GM12878 (cell line): ENCODE results near the gene CCIN.

ENCODE experiments used
- CREM ChIP-seq: IDR thresholded peaks from 2 replicates; pipeline ENCODE4 v1.6.1; 2014; ENCODE audit warnings: antibody characterized with exemption, low read depth
- TF ChIP-seq, protein P1 (sequence below): fragments of 450-650 bp; IDR thresholded peaks from 2 replicates; pipeline ENCODE4 v1.6.1; 2016; ENCODE audit warnings: mild to moderate bottlenecking

DNA sequence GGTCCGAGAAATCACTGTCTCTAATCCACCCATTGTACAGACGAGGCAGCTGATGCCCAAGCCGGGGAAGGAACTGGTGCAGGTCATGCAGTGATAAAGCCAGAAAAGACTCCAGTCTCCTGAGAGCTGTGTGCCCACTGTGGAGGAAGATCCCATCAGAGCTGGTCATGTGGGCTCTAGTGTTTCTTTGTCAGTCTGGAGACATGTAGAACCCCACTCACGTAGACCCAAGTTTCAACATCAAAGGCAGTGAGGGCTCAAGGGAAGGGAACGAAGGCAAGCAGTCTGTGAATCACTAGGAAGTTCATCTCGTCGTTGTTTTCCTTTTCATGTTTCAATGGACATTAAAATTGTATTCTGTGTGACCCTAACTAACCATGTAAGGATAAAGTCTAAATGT lies 47.2 kb upstream of the CCIN start:
- TF ChIP-seq CREM, result no peak
- TF ChIP-seq, protein P1, sequence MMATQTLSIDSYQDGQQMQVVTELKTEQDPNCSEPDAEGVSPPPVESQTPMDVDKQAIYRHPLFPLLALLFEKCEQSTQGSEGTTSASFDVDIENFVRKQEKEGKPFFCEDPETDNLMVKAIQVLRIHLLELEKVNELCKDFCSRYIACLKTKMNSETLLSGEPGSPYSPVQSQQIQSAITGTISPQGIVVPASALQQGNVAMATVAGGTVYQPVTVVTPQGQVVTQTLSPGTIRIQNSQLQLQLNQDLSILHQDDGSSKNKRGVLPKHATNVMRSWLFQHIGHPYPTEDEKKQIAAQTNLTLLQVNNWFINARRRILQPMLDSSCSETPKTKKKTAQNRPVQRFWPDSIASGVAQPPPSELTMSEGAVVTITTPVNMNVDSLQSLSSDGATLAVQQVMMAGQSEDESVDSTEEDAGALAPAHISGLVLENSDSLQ, result no peak
